Endothelial cell of umbilical vein (primary cell): Measurements from ENCODE around the gene PDPK1. TPM values are rescaled to one million over a fixed set of nuclear protein-coding genes. Genes with fewer than 3 reads are reported as not detected.

Experiments
- BruUV-seq: library from RNA; stranded (reverse); fragments of 400-500 nt; replicated peaks from 2 replicates; lab custom pipeline; 2021; lab: Mats Ljungman, UMichigan
- CTCF ChIA-PET: fragments of 300-600, 350-600 bp; sonication (Branson Sonifier 250); formaldehyde crosslinking; loops from one replicate; lab custom pipeline; 2021; ENCODE audit warnings: antibody characterized with exemption, inconsistent platforms; lab: Charles Lee
- POLR2A ChIA-PET: fragments of 300-600, 350-600 bp; sonication (Branson Sonifier 250); formaldehyde crosslinking; loops from one replicate; lab custom pipeline; 2021; ENCODE audit warnings: antibody characterized with exemption, inconsistent platforms; lab: Charles Lee
- DNase-seq: peaks from one replicate; pipeline ENCODE4 v3.0.0-alpha.2; 2011; ENCODE audit warnings: low read depth, low spot score
- FAIRE-seq: peaks from 2 replicates; lab custom pipeline; 2011; peaks lifted over from hg19 to GRCh38; lab: Jason Lieb, UNC
- H2AFZ ChIP-seq: 2 replicates; pipeline ENCODE4 v1.6.0; 2012; ENCODE audit warnings: low read depth, low read length, control low read depth, inconsistent platforms
- H3K27ac ChIP-seq: 2 replicates; pipeline ENCODE4 v1.5.1; 2011; ENCODE audit warnings: low read depth, mild to moderate bottlenecking, control low read depth, low read length, moderate library complexity; ENCODE audit not compliant: insufficient read depth
- H3K27me3 ChIP-seq, 2 experiments: 2 replicates each; pipeline versions ENCODE4 v1.6.0 to v1.6.1; 2011; ENCODE audit warnings: low read length in 2 of 2, mixed read lengths in 1 of 2; ENCODE audit not compliant: control insufficient read depth in 2 of 2, insufficient read depth in 2 of 2
- H3K36me3 ChIP-seq, 2 experiments: 2 replicates in 1 of 2; 3 replicates in 1 of 2; pipeline ENCODE4 v1.5.1; 2011; ENCODE audit warnings: low read length in 2 of 2, mild to moderate bottlenecking in 1 of 2, moderate library complexity in 1 of 2; ENCODE audit not compliant: control insufficient read depth in 2 of 2, insufficient read depth in 2 of 2; ENCODE audit errors: extremely low read depth in 1 of 2
- H3K4me1 ChIP-seq: 3 replicates; pipeline ENCODE4 v1.5.1; 2011; ENCODE audit warnings: mild to moderate bottlenecking, low read length; ENCODE audit not compliant: control insufficient read depth, insufficient read depth; ENCODE audit errors: extremely low read depth
- H3K4me2 ChIP-seq: 2 replicates; pipeline ENCODE4 v1.6.1; 2011; ENCODE audit warnings: low read length, control low read depth, mixed read lengths; ENCODE audit not compliant: insufficient read depth
- H3K4me3 ChIP-seq, 3 experiments: fragments of 200-600 bp in 1 of 3; sonication (generic), shearing (Covaris generic) in 1 of 3; replicated peaks in 1 of 3; 2 replicates each; pipeline ENCODE4 v1.5.1; 2011 to 2016; ENCODE audit warnings: control low read depth in 3 of 3, low read length in 3 of 3, mild to moderate bottlenecking in 2 of 3, inconsistent platforms in 1 of 3, low read depth in 1 of 3, moderate library complexity in 1 of 3; ENCODE audit not compliant: insufficient read depth in 1 of 3
- H3K79me2 ChIP-seq: 2 replicates; pipeline ENCODE4 v1.6.0; 2012; ENCODE audit warnings: low read length, inconsistent platforms; ENCODE audit not compliant: control insufficient read depth, insufficient read depth
- H3K9ac ChIP-seq: replicated peaks from 2 replicates; pipeline ENCODE3; 2011; ENCODE audit warnings: low read length, control low read depth; ENCODE audit not compliant: insufficient read depth; ENCODE audit errors: extremely low read depth
- H3K9me1 ChIP-seq: replicated peaks from 3 replicates; pipeline ENCODE4 v1.6.0; 2011; ENCODE audit warnings: mild to moderate bottlenecking, low read length; ENCODE audit not compliant: control insufficient read depth, insufficient read depth; ENCODE audit errors: extremely low read depth
- H3K9me3 ChIP-seq: replicated peaks from 2 replicates; pipeline ENCODE4 v1.5.1; 2012; ENCODE audit warnings: low read length, inconsistent platforms; ENCODE audit not compliant: control insufficient read depth, insufficient read depth
- H4K20me1 ChIP-seq: replicated peaks from 2 replicates; pipeline ENCODE3; 2011; ENCODE audit warnings: mild to moderate bottlenecking, low read length; ENCODE audit not compliant: control insufficient read depth, insufficient read depth; ENCODE audit errors: extremely low read depth
- CTCF ChIP-seq, 2 donors: IDR thresholded peaks; 1 replicate in 1 of 2; 2 replicates in 1 of 2; pipeline ENCODE4 v1.5.1; 2011; ENCODE audit warnings: low read length in 2 of 2, mild to moderate bottlenecking in 2 of 2, moderate library complexity in 2 of 2, control low read depth in 1 of 2, inconsistent platforms in 1 of 2, low read depth in 1 of 2; ENCODE audit not compliant: insufficient read depth in 1 of 2; ENCODE audit errors: extremely low read depth in 1 of 2
- EZH2 ChIP-seq: IDR thresholded peaks from 2 replicates; pipeline ENCODE4 v1.6.1; 2012; ENCODE audit warnings: borderline replicate concordance, low read depth, mild to moderate bottlenecking, moderate library complexity, low read length, inconsistent platforms; ENCODE audit not compliant: severe bottlenecking
- FOS ChIP-seq: IDR thresholded peaks from 2 replicates; pipeline ENCODE4 v1.6.1; 2011; ENCODE audit warnings: mild to moderate bottlenecking, low read length, moderate library complexity, borderline replicate concordance; ENCODE audit not compliant: insufficient read depth
- GATA2 ChIP-seq: IDR thresholded peaks from 2 replicates; pipeline ENCODE4 v1.7.0; 2011; ENCODE audit warnings: low read depth, mild to moderate bottlenecking, moderate library complexity, mixed read lengths, low read length; ENCODE audit not compliant: insufficient read length, insufficient read depth
- JUN ChIP-seq: IDR thresholded peaks from 2 replicates; pipeline ENCODE4 v1.6.1; 2011; ENCODE audit warnings: borderline replicate concordance, low read depth; ENCODE audit not compliant: insufficient read length, insufficient read depth
- MAX ChIP-seq: IDR thresholded peaks from 2 replicates; pipeline ENCODE4 v1.6.1; 2011; ENCODE audit not compliant: insufficient read depth, insufficient read length
- MYC ChIP-seq: IDR thresholded peaks from one replicate; pipeline ENCODE4 v1.6.1; 2011; ENCODE audit warnings: mild to moderate bottlenecking, low read depth, low read length
- POLR2A ChIP-seq: IDR thresholded peaks from 2 replicates; pipeline ENCODE4 v1.6.1; 2012; ENCODE audit warnings: low read depth, mild to moderate bottlenecking, control low read depth, low read length
- POLR2AphosphoS5 ChIP-seq: IDR thresholded peaks from 2 replicates; pipeline ENCODE4 v1.6.1; 2012; ENCODE audit warnings: low read depth, mild to moderate bottlenecking, control low read depth, low read length, moderate library complexity; ENCODE audit not compliant: insufficient read depth
- dilution Hi-C: fragments of 300-500 bp; cut with MboI; formaldehyde crosslinking; loops from one replicate; pipeline ENCODE4 v1.15.0; 2019; ENCODE audit warnings: low sequenced_read_pairs; ENCODE audit not compliant: extremely low pct_ligation_motif_present
- intact Hi-C: fragments of 100-400 bp; cut with micrococcal nuclease; formaldehyde crosslinking; loops from one replicate; pipeline ENCODE4 v1.10.0; 2022
- polyA plus RNA-seq, 4 experiments: library from polyadenylated mRNA; depleted of rRNA in 3 of 4; stranded (reverse) in 3 of 4; unstranded in 1 of 4; fragments of >200 nt; gene quantifications; 2 replicates each; pipeline versions ENCODE4 v1.2.1 to v1.2.3, GENCODE V29; 2011 to 2012; ENCODE audit warnings: missing spikeins in 1 of 4
- total RNA-seq: library from RNA; stranded (reverse); gene quantifications from 2 replicates; pipeline ENCODE4 v1.2.3, GENCODE V29; 2021

Gene PDPK1
- total and polyA plus RNA-seq, 2 donors (not counting 3 experiments of a cell fraction or from before 2014, with no cell fraction given): 22.4 to 37.3 TPM

GRCh38 chr16:2505695-2506094 lies 32.1 kb upstream of the PDPK1 start:
- H3K27me3 ChIP-seq: no peaks in the 10 kb centered on the region
- H3K4me1 ChIP-seq: no peaks in the 10 kb centered on the region
- H3K4me3 ChIP-seq: no peak overlapping the region
- TF ChIP-seq MAX (no peak), GATA2 (no peak), FOS (no peak)
- no peaks in the 10 kb centered on the region for H3K9me1 ChIP-seq
- no peaks in the 10 kb centered on the region for H4K20me1 ChIP-seq
- H3K36me3 ChIP-seq: no peaks in the 10 kb centered on the region
- DNase-seq (no peak), FAIRE-seq (no peak)
- no peaks in the 10 kb centered on the region for H3K79me2 ChIP-seq
- no peaks in the 10 kb centered on the region for H3K9me3 ChIP-seq
- no peak overlapping the region for H2AFZ ChIP-seq
- H3K9ac ChIP-seq: no peak overlapping the region
- BruUV-seq: no TSS peak
- intact Hi-C loops (no loop called here), dilution Hi-C loops (no loop called here)
- no peak overlapping the region for H3K4me2 ChIP-seq
- POLR2A ChIA-PET: no interaction called here
- H3K27ac ChIP-seq: no peak overlapping the region
- CTCF ChIA-PET: no interaction called here

DNA sequence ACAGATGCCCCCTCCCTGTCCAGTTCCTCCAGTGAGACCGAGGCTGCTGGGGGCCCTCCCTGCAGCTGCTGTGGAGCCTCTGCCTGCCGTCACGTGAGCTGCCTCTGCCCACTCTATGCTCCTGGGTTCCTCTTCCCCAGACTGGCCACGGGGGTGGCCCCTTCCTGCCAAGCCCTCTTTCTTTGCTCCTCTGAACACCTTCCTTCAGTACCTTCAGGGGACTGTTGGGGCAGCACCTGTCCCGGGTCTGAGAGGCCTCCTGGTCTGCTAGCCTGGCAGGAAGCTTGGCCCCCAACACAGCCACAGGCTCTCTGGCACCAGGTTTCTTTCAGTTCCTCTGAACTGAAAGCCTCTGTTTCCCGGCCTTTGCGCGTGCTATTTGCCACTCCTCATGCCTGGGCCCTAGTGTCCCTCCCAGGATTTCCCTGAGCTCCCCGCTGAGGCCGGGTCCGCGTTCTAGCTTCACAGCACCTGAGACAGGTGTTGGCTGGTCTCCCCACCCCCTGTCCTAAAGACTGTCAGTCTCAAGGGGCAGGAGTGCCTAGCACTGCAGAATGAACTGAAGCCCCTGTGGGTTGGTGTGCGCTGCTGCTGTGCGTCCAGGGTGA lies 30.7 kb upstream of the PDPK1 start:
- Histone ChIP-seq H3K79me2 (no peaks in the 10 kb centered on the region), H3K4me1 (no peaks in the 10 kb centered on the region), H3K9me3 (no peaks in the 10 kb centered on the region), H3K36me3 (no peaks in the 10 kb centered on the region), H2AFZ (no peak overlapping the region), H3K4me2 (no peak overlapping the region), H4K20me1 (no peaks in the 10 kb centered on the region), H3K4me3 (no peak overlapping the region), H3K9ac (no peak overlapping the region), H3K9me1 (no peaks in the 10 kb centered on the region), H3K27me3 (no peaks in the 10 kb centered on the region), H3K27ac (no peak overlapping the region)
- no peak for DNase-seq
- no TSS peak for BruUV-seq
- intact Hi-C loops: no loop called here
- no peak for FAIRE-seq
- TF ChIP-seq JUN: no peak
- TF ChIP-seq CTCF (IDR thresholded peaks at IDR 0.05; ENCODE audit: extremely low read depth in 1 of 2, insufficient read depth in 1 of 2, low read depth in 1 of 2, low read length in 2 of 2): no peak
- no peak for TF ChIP-seq POLR2AphosphoS5
- TF ChIP-seq EZH2: no peak
- TF ChIP-seq MYC: no peak
- no peak for TF ChIP-seq FOS
- no peak for TF ChIP-seq GATA2
- no peak for TF ChIP-seq POLR2A
- no peak for TF ChIP-seq MAX
- POLR2A ChIA-PET: no interaction called here
- dilution Hi-C loops: no loop called here
- CTCF ChIA-PET: no interaction called here
